ENCODE results near the gene TMEM63C.

- no peak for TF ChIP-seq CTCF (IDR thresholded peaks at IDR 0.05)
- TF ChIP-seq POLR2A (IDR thresholded peaks at IDR 0.05): no peak
Observed at GRCh38 chr14:77204459-77204771, 22.8 kb downstream of the TMEM63C start.

Measured in thyroid gland (tissue), 4 donors.